HG02885 (cell line): Measurements from ENCODE around the gene AIG1.

ENCODE experiments used
- ATAC-seq: cut with Tn5 transposase; IDR thresholded peaks from one replicate; pipeline ENCODE4 v1.9.1; 2021; ENCODE audit warnings: mild to moderate bottlenecking; ENCODE audit not compliant: unreplicated experiment, poor library complexity

The AIG1 gene

GRCh38 chr6:143390278-143390677 is 329.6 kb downstream of the AIG1 start:
- no peak for ATAC-seq
